SK-N-SH (cell line): Measurements from ENCODE around the gene TIGD2. TPM values are rescaled to one million over a fixed set of nuclear protein-coding genes. Genes with fewer than 3 reads are reported as not detected.

ENCODE experiments used
- CTCF ChIA-PET: fragments of 300-600, 350-600 bp; formaldehyde crosslinking; extraction: SDS; loops from one replicate; lab custom pipeline; 2021; lab: Yijun Ruan, JAX
- POLR2A ChIA-PET: fragments of 350-600 bp; sonication (Branson Sonifier 250); formaldehyde crosslinking; extraction: SDS; loops from one replicate; lab custom pipeline; 2020; ENCODE audit warnings: antibody characterized with exemption, inconsistent platforms; lab: Yijun Ruan, JAX
- DNase-seq: peaks from one replicate; pipeline ENCODE4 v3.0.0; 2012
- H2AFZ ChIP-seq: fragments of 200-600 bp; sonication (generic); 2 replicates; pipeline ENCODE4 v1.8.1; 2016; ENCODE audit warnings: antibody characterized with exemption, mild to moderate bottlenecking, low read depth
- H3F3A ChIP-seq: fragments of 200-600 bp; sonication (generic); replicated peaks from 2 replicates; pipeline ENCODE3; 2016; ENCODE audit warnings: antibody characterized with exemption, mild to moderate bottlenecking; ENCODE audit not compliant: insufficient read depth
- H3K27ac ChIP-seq, 2 experiments: fragments of 200-500 bp in 1 of 2; fragments of 200-600 bp in 1 of 2; sonication (Bioruptor generic) in 1 of 2; sonication (generic), shearing (Covaris generic) in 1 of 2; 2 replicates each; pipeline versions ENCODE4 v1.5.1 to v1.6.1; 2014 to 2016; ENCODE audit warnings: low read depth in 2 of 2, inconsistent platforms in 1 of 2, low read length in 1 of 2, mild to moderate bottlenecking in 1 of 2, mixed read lengths in 1 of 2
- H3K27me3 ChIP-seq: fragments of 200-600 bp; sonication (generic), shearing (Covaris generic); 2 replicates; pipeline ENCODE4 v1.6.1; 2016; ENCODE audit warnings: mixed run types; ENCODE audit not compliant: insufficient read depth
- H3K36me3 ChIP-seq, 2 experiments: fragments of 200-500 bp in 1 of 2; fragments of 200-600 bp in 1 of 2; sonication (Bioruptor generic) in 1 of 2; sonication (generic) in 1 of 2; replicated peaks in 1 of 2; 2 replicates each; pipeline versions ENCODE3 to v1.5.1; 2014 to 2016; ENCODE audit warnings: low read length in 1 of 2, mild to moderate bottlenecking in 1 of 2; ENCODE audit not compliant: insufficient read depth in 2 of 2, control insufficient read depth in 1 of 2
- H3K4me1 ChIP-seq, 2 experiments: fragments of 200-500 bp in 1 of 2; fragments of 200-600 bp in 1 of 2; sonication (Bioruptor generic) in 1 of 2; sonication (generic), shearing (Covaris generic) in 1 of 2; 2 replicates each; pipeline versions ENCODE4 v1.5.1 to v1.6.1; 2014 to 2016; ENCODE audit warnings: low read depth in 1 of 2, low read length in 1 of 2, mixed run types in 1 of 2; ENCODE audit not compliant: insufficient read depth in 2 of 2, control insufficient read depth in 1 of 2
- H3K4me2 ChIP-seq: fragments of 200-600 bp; sonication (generic), shearing (Covaris generic); 2 replicates; pipeline ENCODE4 v1.6.1; 2017; ENCODE audit warnings: mixed run types
- H3K4me3 ChIP-seq, 2 experiments: fragments of 200-500 bp in 1 of 2; fragments of 200-600 bp in 1 of 2; sonication (Bioruptor generic) in 1 of 2; sonication (generic), shearing (Covaris generic) in 1 of 2; 2 replicates each; pipeline versions ENCODE4 v1.5.1 to v1.8.1; 2014 to 2016; ENCODE audit warnings: low read depth in 2 of 2, inconsistent platforms in 1 of 2, low read length in 1 of 2, mild to moderate bottlenecking in 1 of 2, mixed read lengths in 1 of 2, moderate library complexity in 1 of 2
- H3K79me2 ChIP-seq: fragments of 200-600 bp; sonication (generic); 2 replicates; pipeline ENCODE4 v1.8.1; 2017; ENCODE audit warnings: mild to moderate bottlenecking; ENCODE audit not compliant: insufficient read depth
- H3K9ac ChIP-seq: fragments of 200-600 bp; sonication (generic); 2 replicates; pipeline ENCODE4 v1.6.1; 2017; ENCODE audit warnings: mixed run types
- H3K9me2 ChIP-seq: fragments of 200-600 bp; sonication (generic); 2 replicates; pipeline ENCODE4 v1.6.1; 2017; ENCODE audit warnings: mixed run types
- H3K9me3 ChIP-seq: fragments of 200-600 bp; sonication (generic); 2 replicates; pipeline ENCODE4 v1.6.1; 2017; ENCODE audit warnings: mixed run types, mild to moderate bottlenecking, moderate library complexity
- H4K20me1 ChIP-seq: fragments of 200-600 bp; sonication (generic); 2 replicates; pipeline ENCODE4 v1.6.1; 2017; ENCODE audit warnings: mild to moderate bottlenecking, mixed run types; ENCODE audit not compliant: insufficient read depth
- ELF1 ChIP-seq: IDR thresholded peaks from 2 replicates; pipeline ENCODE4 v1.4.0; 2012
- EP300 ChIP-seq, 2 experiments: IDR thresholded peaks; 2 replicates each; pipeline versions ENCODE4 v1.4.0 to v1.6.1; 2012; ENCODE audit warnings: borderline replicate concordance in 1 of 2, low read depth in 1 of 2, low read length in 1 of 2
- EZH2phosphoT487 ChIP-seq: fragments of 200-600 bp; sonication (generic); IDR thresholded peaks from 2 replicates; pipeline ENCODE4 v1.6.1; 2017; ENCODE audit warnings: low read depth, mixed run types, mild to moderate bottlenecking, antibody characterized with exemption, moderate library complexity, borderline replicate concordance
- GABPA ChIP-seq: IDR thresholded peaks from 2 replicates; pipeline ENCODE4 v1.4.0; 2012; ENCODE audit warnings: low read depth, mild to moderate bottlenecking
- MEF2A ChIP-seq: IDR thresholded peaks from 2 replicates; pipeline ENCODE4 v1.4.0; 2012; ENCODE audit warnings: low read depth, borderline replicate concordance
- MXI1 ChIP-seq: IDR thresholded peaks from 2 replicates; pipeline ENCODE4 v1.6.1; 2012; ENCODE audit warnings: mild to moderate bottlenecking, low read depth, low read length, improper control_type of control experiment
- POLR2AphosphoS5 ChIP-seq: IDR thresholded peaks from 2 replicates; pipeline ENCODE4 v1.6.1; 2012; ENCODE audit warnings: low read depth, low read length
- RAD21 ChIP-seq: IDR thresholded peaks from 2 replicates; pipeline ENCODE4 v1.6.1; 2012; ENCODE audit warnings: mild to moderate bottlenecking, low read length
- REST ChIP-seq: IDR thresholded peaks from 2 replicates; pipeline ENCODE4 v1.6.1; 2012; ENCODE audit warnings: mild to moderate bottlenecking, low read depth, low read length, moderate library complexity
- RXRA ChIP-seq: IDR thresholded peaks from 2 replicates; pipeline ENCODE4 v1.4.0; 2012; ENCODE audit warnings: low read depth, mild to moderate bottlenecking, borderline replicate concordance
- SIN3A ChIP-seq: IDR thresholded peaks from 2 replicates; pipeline ENCODE4 v1.6.1; 2012; ENCODE audit warnings: low read depth, mild to moderate bottlenecking, low read length, moderate library complexity, borderline replicate concordance
- SMC3 ChIP-seq: IDR thresholded peaks from 2 replicates; pipeline ENCODE4 v1.6.1; 2012; ENCODE audit warnings: low read depth, low read length, improper control_type of control experiment
- TCF12 ChIP-seq: IDR thresholded peaks from 2 replicates; pipeline ENCODE4 v1.4.0; 2012
- TEAD4 ChIP-seq: IDR thresholded peaks from 2 replicates; pipeline ENCODE4 v1.4.0; 2012; ENCODE audit warnings: mild to moderate bottlenecking, borderline replicate concordance; ENCODE audit not compliant: insufficient read depth
- USF1 ChIP-seq: IDR thresholded peaks from 2 replicates; pipeline ENCODE4 v1.4.0; 2012; ENCODE audit warnings: low read depth, borderline replicate concordance
- WGBS: methylation state at CpG from one replicate; pipeline ENCODE4 v1.1.6; 2017; ENCODE audit warnings: low lambda C conversion rate; 5-methylcytosine and 5-hydroxymethylcytosine counted together
- polyA plus RNA-seq, 3 experiments: library from polyadenylated mRNA; depleted of rRNA; stranded (reverse); fragments of >200 nt; gene quantifications; 2 replicates each; pipeline ENCODE4 v1.2.3, GENCODE V29; 2012
- TF ChIP-seq, protein P1 (sequence below): IDR thresholded peaks from 2 replicates; pipeline ENCODE4; 2012
- TF ChIP-seq, protein P2 (sequence below): IDR thresholded peaks from 2 replicates; pipeline ENCODE4 v1.4.0; 2012; ENCODE audit warnings: low read depth

TIGD2 gene
- polyA plus RNA-seq, 1 of the 3 experiments (the other 2 are of a cell fraction), result 0.84 TPM

GRCh38 chr4:89100853-89101252 is 10.5 kb upstream of the TIGD2 start (continued):
- no peak for TF ChIP-seq REST
- TF ChIP-seq, all 33 proteins: peak for 0

DNA sequence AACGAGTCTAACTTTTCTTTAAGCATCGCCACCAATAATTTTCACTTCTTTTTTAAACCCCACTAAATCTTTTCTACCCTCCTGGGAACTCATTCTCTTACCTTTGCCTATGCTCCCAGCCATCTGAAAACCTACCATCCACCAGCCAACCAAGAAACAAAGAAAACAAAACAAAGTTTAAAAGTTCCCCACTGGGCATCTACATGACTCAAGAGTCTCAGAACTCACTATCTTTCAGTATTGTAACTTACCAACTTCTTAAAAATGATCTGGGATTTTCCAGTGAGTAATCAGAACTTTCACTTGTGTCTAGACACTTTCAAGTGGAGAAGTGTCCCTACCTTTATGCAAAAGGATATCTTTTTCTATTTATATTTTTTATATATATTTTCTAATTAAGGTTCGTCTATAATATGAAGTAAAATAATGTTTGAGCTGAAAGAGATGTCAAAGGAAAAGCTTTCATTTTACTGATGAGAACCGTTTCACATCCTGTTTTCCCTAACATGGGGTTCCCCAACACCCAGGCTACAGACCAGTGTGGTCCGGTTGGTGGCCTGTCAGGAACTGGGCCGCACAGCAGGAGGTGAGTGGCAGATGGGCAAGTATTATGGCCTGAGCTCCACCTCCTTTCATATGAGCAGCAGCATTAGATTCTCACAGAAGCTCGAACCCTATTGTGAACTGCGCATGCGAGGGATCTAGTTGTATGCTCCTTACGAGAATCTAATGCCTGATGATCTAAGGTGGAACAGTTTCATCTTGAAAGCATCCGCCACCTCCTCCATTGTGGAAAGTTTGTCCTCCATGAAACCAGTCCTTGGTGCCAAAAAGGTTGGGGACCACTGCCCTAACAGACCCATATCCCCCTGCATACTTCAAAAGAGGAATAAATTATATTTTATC is 9.8 kb upstream of the TIGD2 start:
- 72% methylated on average over 11 of the region's 11 CpGs for WGBS
- Histone ChIP-seq H3K4me3 (no peak overlapping the region), H3K4me2 (no peak overlapping the region), H3K36me3 (no peaks in the 10 kb centered on the region), H2AFZ (no peak overlapping the region), H3K9ac (no peak overlapping the region), H3K79me2 (no peaks in the 10 kb centered on the region), H4K20me1 (no peaks in the 10 kb centered on the region), H3K27me3 (no peaks in the 10 kb centered on the region; the same call in 1 of the 2 replicates), H3K9me2 (no peaks in the 10 kb centered on the region), H3F3A (no peaks in the 10 kb centered on the region)
- DNase-seq, result no peak
- ChIA-PET CTCF (no interaction called here), POLR2A (no interaction called here)
- TF ChIP-seq GABPA, result no peak
- TF ChIP-seq TCF12, result no peak
- TF ChIP-seq RAD21, result no peak
- TF ChIP-seq EP300 (IDR thresholded peaks at IDR 0.05; ENCODE audit: borderline replicate concordance in 1 of 2, low read depth in 1 of 2, low read length in 1 of 2), result no peak
- TF ChIP-seq SIN3A, result no peak
- TF ChIP-seq SMC3, result no peak
- TF ChIP-seq RXRA, result no peak
- TF ChIP-seq, protein P1, sequence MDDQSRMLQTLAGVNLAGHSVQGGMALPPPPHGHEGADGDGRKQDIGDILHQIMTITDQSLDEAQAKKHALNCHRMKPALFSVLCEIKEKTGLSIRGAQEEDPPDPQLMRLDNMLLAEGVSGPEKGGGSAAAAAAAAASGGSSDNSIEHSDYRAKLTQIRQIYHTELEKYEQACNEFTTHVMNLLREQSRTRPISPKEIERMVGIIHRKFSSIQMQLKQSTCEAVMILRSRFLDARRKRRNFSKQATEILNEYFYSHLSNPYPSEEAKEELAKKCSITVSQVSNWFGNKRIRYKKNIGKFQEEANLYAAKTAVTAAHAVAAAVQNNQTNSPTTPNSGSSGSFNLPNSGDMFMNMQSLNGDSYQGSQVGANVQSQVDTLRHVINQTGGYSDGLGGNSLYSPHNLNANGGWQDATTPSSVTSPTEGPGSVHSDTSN, result no peak
- TF ChIP-seq USF1, result no peak
- TF ChIP-seq MEF2A, result no peak
- no peak for TF ChIP-seq TEAD4
- no peak for TF ChIP-seq MXI1
- no peak for TF ChIP-seq EZH2phosphoT487
- no peak for TF ChIP-seq POLR2AphosphoS5
- TF ChIP-seq, protein P2, sequence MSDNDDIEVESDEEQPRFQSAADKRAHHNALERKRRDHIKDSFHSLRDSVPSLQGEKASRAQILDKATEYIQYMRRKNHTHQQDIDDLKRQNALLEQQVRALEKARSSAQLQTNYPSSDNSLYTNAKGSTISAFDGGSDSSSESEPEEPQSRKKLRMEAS, result no peak
- TF ChIP-seq ELF1, result no peak
- TF ChIP-seq, all 33 proteins: peak for 0
- no peaks in the 10 kb centered on the region for H3K9me3 ChIP-seq
- no peaks in the 10 kb centered on the region for H3K4me1 ChIP-seq
- no peak overlapping the region for H3K27ac ChIP-seq
